GM19239 (cell line): Measurements from ENCODE around the gene IL3.

Experiments used
- DNase-seq: peaks from one replicate; pipeline ENCODE4 v3.0.0; 2011; ENCODE audit warnings: low spot score; ENCODE audit not compliant: insufficient read length
- FAIRE-seq: peaks from 2 replicates; lab custom pipeline; 2011; peaks lifted over from hg19 to GRCh38; lab: Jason Lieb, UNC

Gene IL3

GRCh38 chr5:132024789-132025402 lies 35.6 kb upstream of the IL3 start:
- FAIRE-seq (no peak), DNase-seq (no peak)

- DNase-seq: no peak
- no peak for FAIRE-seq
Measured at GRCh38 chr5:132025403-132025971, 35.0 kb upstream of the IL3 start.

- no peak for DNase-seq
Measured at GRCh38 chr5:132026516-132027008, 33.9 kb upstream of the IL3 start.

GRCh38 chr5:132027027-132027426 lies 33.4 kb upstream of the IL3 start:
- FAIRE-seq (no peak), DNase-seq (no peak)

More at GRCh38 chr5:132026516-132027008, 33.9 kb upstream of the IL3 start:
- FAIRE-seq: no peak

- no peak for FAIRE-seq
- DNase-seq: no peak
Measured at GRCh38 chr5:132029609-132030330, 30.7 kb upstream of the IL3 start.

GRCh38 chr5:132030610-132031009 lies 29.8 kb upstream of the IL3 start:
- FAIRE-seq (no peak), DNase-seq (no peak)

GRCh38 chr5:132032196-132032595 lies 28.3 kb upstream of the IL3 start:
- no peak for FAIRE-seq
- no peak for DNase-seq

- no peak for DNase-seq
- no peak for FAIRE-seq
Measured at GRCh38 chr5:132033122-132033521, 27.3 kb upstream of the IL3 start.

- no peak for DNase-seq
- FAIRE-seq: no peak
Measured at GRCh38 chr5:132037353-132037752, 23.1 kb upstream of the IL3 start.

- FAIRE-seq (no peak), DNase-seq (no peak)
Measured at GRCh38 chr5:132044207-132044606, 16.2 kb upstream of the IL3 start.

- DNase-seq (no peak), FAIRE-seq (no peak)
Measured at GRCh38 chr5:132046880-132047299, 13.6 kb upstream of the IL3 start.

GRCh38 chr5:132049093-132049492 lies 11.4 kb upstream of the IL3 start:
- FAIRE-seq (no peak), DNase-seq (no peak)

GRCh38 chr5:132049559-132049958 lies 10.9 kb upstream of the IL3 start:
- DNase-seq: no peak
- no peak for FAIRE-seq

GRCh38 chr5:132050136-132050535 lies 10.3 kb upstream of the IL3 start:
- FAIRE-seq (no peak), DNase-seq (no peak)

GRCh38 chr5:132050661-132051552 lies 9.5 kb upstream of the IL3 start:
- FAIRE-seq (no peak), DNase-seq (no peak)

GRCh38 chr5:132052520-132052919 lies 7.9 kb upstream of the IL3 start:
- FAIRE-seq: no peak
- no peak for DNase-seq

GRCh38 chr5:132053483-132053882 lies 7.0 kb upstream of the IL3 start:
- DNase-seq: no peak
- FAIRE-seq: no peak

- DNase-seq (no peak), FAIRE-seq (no peak)
Measured at GRCh38 chr5:132054031-132054696, 6.3 kb upstream of the IL3 start.

- no peak for FAIRE-seq
Measured at GRCh38 chr5:132054697-132055440, 5.6 kb upstream of the IL3 start.

More at GRCh38 chr5:132054697-132055440, 5.6 kb upstream of the IL3 start:
- no peak for DNase-seq
